ENCODE data around the gene TTLL8.

GRCh38 chr22:50009765-50010675 lies 48.1 kb downstream of the TTLL8 start:
- no peak for TF ChIP-seq CTCF (IDR thresholded peaks at IDR 0.05)
- no peak for TF ChIP-seq SIN3A (IDR thresholded peaks at IDR 0.05; ENCODE audit: borderline replicate concordance, insufficient read depth, low read depth, low read length)
- TF ChIP-seq REST (IDR thresholded peaks at IDR 0.05; ENCODE audit: insufficient read depth in 1 of 2, low read depth in 2 of 2, low read length in 1 of 2), result no peak
- TF ChIP-seq POLR2AphosphoS5 (IDR thresholded peaks at IDR 0.05; ENCODE audit: low read depth, low read length), result no peak
- no peak for TF ChIP-seq TCF7L2 (IDR thresholded peaks at IDR 0.05; ENCODE audit: low read depth, low read length)

Data from Panc1 (cell line).